GM21717 (cell line): ENCODE measurements around the gene FSD1L.
"Not testable (repeated sequence)": the region's sequence is repeated elsewhere in the genome, so short reads cannot be mapped to it uniquely, and the experiment has no call there.

Experiments
- ATAC-seq: cut with Tn5 transposase; IDR thresholded peaks from one replicate; pipeline ENCODE4 v1.9.1; 2021; ENCODE audit warnings: mild to moderate bottlenecking, moderate library complexity; ENCODE audit not compliant: unreplicated experiment

FSD1L gene

DNA sequence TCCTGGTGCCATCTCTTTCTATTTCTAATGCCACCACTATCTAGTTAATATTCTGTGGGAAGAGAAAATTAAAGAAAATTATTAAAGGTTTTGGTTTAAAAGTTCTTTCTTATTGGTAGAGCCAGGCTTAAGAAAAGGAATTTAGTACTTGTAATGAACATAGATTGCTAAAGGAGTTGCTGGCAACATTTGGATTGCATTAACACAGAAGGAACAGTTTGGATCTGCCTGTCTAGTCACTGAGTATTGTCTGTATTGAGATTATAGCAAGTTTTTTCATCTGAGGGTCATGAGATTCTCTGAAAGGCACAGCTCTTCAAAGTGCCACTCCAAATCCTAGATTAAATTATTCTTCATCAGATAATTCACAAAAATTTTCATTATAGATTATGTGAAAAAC is 32.0 kb downstream of the FSD1L start:
- ATAC-seq, result no peak

DNA sequence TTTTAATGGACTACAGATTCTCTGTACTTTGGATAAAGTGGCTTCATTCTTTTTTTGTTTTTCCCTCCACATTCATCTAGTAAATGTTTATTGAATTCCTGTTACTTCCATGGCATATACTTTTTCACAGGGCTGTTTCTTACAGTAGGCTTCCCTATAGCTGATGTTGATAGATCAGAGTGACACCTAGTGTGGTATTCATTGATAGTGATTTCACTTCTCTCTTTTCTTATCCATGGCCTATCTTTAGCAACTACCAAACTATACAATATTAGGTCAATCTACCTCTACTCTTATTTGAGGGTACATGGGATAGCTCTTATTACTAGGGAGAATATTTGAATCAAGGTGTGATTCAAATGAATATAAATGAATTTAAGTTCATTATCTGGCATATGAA is 35.8 kb downstream of the FSD1L start:
- peak; percentile 70 for ATAC-seq

DNA sequence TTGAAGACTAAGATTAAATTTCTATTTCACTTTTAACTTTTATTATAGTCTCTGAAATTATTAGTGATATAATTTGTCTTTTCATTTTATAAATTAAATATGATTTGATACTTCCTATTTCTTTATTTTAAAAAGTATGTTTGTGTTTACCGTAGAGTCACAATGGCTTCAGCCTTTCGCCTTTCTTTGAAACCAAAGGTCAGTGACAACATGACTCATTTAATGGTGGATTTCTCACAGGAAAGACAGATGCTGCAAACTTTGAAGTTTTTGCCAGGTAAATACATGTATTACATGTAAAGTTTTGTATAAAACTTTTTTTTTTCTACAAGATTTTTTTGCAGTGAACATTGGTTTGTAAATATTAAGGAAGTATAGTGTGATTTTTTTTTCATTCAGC is 36.4 kb downstream of the FSD1L start:
- ATAC-seq, result no peak

DNA sequence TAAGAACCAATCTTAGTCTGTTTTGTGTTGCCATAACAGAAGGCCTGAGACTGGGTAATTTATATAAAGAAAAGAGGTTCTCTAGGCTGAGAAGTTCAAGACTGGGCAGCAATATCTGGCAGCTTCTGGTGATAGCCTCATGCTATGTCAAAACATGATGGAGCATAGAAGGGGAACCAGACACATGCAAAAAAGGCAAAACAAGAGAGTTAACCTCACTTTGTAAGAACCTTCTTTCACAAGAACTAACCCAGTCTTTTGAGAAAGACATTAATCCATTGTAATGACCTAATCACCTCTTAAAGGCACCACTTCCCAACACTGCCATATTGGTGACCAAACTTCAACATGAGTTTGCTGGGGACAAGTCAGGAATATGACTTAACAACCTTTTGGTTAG is 37.3 kb downstream of the FSD1L start:
- no peak for ATAC-seq

DNA sequence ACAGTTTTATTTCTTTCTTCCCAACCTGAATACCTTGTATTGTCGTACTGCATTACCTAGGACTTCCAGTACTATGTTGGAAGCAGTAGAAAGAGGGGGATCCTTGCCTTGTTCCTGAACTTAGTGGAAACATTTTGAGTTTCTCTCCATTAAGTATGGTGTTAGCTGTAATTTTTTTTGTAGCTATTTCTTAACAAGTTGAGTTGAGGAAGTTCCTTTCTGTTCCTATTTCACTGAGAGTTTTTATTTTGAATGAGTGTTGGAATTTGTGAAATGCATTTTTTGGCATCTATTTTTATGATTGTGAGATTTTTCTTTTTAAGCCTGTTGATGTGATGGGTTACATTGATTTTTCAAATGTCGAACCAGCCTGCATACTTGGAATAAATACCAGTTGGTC is 49.0 kb downstream of the FSD1L start:
- ATAC-seq, result no peak

DNA sequence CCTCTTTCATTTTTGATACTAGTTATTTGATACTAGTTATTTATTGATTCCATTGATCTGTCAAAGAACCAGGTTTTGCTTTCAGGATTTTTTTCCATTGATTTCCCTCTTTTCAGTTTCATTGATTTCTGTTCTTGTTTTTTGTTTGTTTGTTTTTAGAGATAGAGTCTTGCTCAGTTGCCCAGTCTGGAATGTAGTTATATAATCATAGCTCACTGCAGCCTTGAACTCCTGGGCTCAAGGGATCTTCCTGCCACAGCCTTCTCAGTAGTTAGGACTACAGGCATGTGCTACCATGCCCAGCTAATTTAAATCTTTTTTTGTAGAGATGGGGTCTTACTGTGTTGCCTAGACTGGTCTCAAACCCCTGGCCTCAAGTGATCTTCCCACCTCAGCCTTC is 49.9 kb downstream of the FSD1L start:
- no peak for ATAC-seq

DNA sequence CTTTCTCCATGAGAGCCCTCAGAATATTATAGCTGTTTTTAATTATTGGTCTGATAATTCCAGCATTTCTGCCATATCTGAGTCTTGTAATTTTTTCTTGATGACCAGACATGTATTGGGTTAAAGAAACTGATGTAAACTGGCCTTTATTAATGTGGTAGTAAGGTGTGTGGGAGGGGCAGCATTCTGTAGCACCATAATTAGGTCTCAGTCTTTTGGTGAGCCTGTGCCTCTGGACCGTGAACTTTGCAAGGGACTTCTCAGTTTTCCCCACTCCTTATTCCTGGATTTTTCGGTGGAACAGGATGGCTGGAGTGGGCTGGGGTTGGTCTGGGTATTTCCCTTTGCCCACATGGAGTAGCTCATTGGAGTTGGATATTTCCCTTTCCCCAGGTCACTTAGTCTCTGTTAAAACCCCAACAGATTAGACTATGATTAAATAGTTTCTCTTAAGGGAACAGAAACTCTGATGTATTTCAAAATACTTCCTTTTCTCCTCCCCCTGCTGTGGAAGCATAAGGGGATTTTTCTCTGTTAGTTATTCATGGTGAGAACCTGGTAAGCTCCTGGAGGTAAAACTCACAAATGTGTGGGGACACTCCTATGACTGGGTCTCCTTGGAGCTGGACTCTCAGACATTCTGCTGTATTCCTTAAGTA is 52.4 kb downstream of the FSD1L start:
- ATAC-seq, result peak; percentile 90

DNA sequence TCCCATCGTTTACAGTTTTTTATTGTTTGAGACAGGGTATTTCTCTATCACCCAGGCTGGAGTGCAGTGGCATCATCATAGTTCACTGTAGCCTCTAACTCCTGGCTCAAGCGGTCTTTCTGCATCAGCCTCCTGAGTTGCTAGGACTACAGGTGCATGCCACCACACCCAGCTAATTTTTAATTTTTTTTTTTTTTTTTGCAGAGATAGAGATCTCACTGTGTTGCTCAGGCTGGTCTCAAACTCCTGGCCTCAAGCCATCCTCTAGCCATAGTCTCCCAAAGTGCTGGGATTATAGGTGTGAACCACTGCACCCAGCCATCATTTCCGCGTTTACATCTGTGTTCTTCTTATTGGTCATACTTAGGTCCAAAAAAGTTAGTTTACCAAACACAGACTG is 53.6 kb downstream of the FSD1L start:
- no peak for ATAC-seq

DNA sequence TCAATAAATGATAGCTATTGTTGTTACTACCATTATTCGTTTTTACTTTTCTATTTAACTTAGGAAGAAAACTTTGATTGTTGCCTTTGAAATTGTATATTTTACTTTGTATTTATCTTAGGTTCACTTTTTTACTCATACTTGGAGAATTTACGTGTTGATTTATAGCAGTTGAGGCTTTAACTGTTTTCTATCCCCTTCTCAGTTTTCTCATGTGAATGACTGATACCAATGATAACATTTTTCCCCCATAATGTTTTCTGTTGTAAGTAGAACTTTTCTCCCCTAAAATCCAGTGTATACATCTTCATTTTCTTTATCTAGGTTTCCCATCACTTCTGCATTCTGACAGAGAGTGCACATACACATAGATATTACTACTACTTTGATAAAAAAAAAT is 54.4 kb downstream of the FSD1L start:
- ATAC-seq, result no peak

DNA sequence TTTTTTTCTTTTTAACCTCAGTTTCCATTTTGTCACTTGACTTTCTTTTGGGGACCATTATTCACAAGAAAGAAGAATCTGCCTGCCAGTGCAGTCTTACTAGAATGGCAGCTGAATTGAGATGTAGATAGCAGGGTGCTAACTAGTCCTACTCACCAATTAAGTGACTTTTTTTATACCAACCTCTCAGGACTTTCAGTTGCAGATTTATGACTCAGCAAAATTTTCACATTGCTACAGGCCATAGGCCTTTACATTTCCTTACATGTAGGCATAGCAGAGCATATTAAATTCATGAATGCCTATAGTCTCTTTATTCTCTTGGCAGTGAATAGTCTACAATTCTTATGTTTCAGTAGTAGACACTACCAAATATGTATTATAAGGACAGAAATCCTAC is 56.0 kb downstream of the FSD1L start:
- peak; percentile 41 for ATAC-seq

DNA sequence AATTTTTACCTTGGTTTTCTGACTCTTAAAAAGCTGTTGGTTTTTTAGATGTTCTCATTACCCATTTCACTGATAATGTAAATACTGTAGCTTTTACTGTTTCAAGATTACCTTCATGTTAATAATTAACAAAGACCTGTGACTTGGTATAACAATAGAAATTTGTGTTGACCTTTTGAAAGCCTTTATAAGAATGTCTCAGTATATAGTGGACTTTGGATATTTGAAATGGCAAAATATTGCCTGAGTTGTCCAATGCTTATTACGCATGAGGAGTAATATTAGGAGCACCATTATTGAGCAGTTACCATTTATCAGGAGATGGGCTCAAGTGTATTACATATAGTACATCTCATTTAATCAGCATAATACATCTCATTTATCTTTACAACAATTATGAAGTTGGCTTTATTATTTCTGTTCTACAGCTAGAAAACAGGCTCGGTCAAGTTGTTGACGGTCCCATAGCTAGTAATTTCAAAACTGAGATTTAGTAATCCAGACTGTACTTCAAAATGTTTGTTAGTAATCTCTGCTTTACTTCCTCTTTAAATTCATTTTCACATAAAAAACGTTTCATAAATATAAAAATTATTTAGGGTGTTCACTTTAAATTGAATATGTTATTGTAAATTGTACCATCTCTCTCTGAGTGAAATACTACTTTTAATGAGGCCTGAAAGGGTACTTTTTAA is 59.4 kb downstream of the FSD1L start:
- ATAC-seq, result no peak

DNA sequence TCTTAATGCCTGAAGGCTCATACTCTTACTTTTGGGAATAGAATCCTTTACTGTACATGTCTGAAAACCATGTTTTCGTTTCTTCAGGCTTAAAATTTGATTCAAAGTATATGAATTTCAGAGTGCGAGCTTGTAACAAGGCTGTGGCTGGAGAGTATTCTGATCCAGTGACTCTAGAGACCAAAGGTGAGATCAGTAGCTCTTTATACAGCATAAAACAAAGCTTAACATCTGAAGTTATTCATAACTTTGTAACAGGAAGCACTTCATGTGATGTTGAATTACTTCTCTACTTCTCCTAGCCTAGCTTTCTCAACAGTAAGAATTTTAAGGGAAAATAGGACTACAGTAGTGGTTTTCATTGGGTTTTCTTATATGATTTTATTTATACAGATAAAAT is 60.7 kb downstream of the FSD1L start:
- no peak for ATAC-seq

DNA sequence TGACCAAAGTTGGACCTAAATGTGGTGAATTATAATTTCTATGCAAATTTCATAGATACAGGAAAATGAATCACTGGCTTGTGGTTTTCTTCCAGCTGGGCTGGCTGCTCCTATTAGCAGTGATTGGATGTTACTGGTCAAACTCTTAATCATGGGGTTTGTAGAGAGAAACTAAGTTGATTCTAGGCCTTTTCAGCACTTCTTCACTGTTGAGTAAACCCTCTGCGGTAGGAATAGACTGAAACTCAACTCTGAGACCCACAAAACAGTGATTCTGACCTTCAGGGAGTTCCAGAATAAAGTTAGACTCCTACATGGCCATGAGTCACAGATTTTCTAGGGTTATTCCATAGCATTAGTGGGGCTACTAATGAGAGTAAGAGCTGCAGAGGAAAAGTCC is 62.2 kb downstream of the FSD1L start:
- peak; percentile 94 for ATAC-seq

DNA sequence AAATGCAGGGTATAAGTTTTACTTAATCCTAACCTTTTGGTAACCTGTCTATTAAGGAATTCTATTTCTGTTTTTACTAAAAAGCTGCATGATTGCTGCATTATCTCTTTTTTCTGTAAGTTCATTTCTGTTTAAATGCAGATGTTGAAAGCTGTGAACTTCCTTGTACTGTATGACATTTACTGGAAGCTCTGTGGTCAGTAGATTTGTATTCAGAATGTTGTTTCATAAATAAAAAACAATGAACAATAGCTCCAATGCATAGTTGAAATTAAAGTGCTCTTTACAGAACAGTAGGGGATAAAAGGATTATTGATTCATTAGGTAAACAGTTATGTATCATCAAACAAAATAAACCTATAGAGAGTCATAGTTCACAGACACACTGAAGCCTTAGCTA is 63.6 kb downstream of the FSD1L start:
- no peak for ATAC-seq

DNA sequence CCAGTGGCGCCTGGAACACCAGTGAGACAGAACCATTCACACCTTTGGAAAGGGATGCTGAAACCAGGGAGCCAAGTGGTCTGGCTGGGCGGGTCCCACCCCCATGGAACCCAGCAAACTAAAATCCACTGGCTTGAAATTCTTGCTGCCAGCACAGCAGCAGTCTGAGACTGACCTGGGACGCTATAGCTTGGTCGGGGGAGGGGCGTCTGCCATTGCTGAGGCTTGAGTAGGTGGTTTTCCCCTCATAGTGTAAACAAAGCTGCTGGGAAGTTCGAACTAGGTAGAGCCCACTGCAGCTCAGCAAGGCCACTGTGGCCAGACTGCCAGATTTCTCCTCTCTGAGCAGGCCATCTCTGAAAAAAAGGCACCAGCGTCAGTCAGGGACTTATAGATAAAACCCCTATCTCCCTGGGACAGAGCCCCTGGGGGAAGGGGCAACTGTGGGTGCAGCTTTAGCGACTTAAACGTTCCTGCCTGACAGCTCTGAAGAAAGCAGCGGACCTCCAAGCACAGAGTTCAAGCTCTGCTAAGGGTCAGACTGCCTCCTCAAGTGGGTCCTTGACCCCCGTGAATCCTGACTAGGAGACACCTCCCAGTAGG is 68.1 kb downstream of the FSD1L start:
- ATAC-seq, result no peak

DNA sequence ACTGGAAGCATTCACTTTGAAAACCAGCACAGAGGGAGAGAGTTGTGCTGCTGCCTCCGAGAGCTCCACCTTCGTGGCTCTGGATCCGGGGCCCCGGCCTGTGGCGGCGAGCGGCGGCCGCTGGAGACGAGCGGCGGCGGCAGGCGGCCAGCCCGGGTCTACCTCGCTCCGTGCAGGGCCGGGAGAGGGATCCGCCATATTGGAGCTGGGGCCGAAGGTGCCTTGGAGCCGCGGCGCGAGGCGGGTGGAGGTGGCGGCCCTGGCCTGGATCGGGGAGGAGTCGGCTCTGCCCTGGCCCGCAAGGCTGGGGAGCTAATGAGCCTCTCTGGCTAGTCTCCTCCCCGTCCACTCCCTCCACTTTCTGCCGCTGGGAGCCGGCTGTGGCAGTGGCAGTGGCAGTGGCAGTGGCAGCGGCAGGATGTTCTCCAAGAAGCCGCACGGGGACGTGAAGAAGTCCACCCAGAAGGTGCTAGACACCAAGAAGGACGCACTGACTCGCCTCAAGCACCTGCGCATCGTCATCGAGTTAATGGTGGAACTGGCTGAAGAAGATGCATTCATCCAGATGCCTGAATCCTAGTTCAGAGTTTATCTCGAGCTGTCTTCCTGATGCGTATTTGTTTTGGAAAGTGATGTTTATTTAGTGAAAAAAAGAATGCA is 72.0 kb downstream of the FSD1L start:
- ATAC-seq, result not testable (repeated sequence)

DNA sequence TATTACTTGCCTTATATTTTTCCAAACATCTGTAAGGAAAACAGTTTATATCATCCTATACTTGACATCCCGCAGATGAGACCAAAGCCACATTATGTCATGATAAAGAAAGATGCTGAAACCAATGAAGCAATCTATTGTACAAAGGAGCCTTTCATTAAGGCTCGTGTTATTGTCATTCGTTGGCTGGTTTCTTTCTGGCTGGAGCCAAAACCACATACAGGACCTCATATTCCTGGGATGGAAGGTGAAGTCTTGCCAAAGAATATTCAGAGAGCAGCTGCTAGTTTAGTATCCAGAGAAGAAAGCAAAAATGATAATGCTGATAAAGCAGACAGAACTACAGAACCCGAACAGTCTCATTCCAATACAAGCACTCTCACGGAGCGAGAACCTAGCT is 73.2 kb downstream of the FSD1L start:
- not testable (repeated sequence) for ATAC-seq

DNA sequence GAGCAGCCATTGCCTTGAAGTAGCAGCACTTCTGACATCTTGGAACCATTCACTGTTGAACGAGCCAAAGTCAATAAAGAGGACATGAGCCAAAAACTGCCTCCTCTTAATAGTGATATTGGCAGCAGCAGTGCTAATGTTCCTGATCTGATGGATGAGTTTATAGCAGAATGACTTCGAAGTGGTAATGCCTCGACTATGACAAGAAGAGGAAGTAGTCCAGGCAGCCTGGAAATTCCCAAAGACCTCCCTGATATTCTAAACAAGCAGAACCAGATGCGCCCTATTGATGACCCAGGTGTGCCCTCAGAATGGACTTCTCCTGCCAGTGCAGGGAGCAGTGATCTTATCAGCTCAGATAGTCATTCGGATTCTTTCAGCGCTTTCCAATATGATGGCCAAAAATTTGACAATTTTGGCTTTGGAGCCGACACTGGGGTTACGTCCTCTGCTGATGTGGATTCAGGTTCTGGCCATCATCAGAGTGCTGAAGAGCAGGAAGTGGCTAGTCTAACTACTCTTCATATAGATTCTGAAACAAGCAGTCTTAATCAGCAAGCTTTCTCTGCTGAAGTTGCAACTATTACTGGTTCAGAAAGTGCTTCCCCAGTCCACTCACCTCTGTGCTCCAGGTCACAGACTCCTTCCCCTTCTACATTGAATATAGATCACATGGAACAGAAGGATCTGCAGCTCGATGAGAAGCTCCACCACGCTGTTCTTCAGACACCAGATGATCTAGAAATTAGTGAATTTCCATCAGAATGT is 75.0 kb downstream of the FSD1L start:
- ATAC-seq, result peak; percentile 92

DNA sequence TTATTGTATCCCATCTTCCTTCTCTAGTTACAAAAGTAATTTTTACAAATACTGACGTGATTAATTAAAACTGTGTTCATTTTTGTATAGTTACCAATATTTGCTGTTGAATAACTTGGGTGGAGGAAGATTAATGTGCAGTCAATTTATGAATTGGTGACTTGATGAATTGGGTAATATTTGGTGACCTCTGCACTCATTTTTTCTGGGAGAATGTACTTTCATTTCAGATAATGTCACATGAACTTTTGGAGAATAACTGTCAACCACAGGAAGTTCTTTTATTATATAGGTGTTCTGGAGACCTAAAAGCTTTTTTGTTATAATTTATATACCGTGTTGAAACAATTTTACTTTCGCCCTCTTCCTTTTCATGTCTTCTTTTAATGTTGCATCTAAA is 83.7 kb downstream of the FSD1L start:
- ATAC-seq, result no peak

DNA sequence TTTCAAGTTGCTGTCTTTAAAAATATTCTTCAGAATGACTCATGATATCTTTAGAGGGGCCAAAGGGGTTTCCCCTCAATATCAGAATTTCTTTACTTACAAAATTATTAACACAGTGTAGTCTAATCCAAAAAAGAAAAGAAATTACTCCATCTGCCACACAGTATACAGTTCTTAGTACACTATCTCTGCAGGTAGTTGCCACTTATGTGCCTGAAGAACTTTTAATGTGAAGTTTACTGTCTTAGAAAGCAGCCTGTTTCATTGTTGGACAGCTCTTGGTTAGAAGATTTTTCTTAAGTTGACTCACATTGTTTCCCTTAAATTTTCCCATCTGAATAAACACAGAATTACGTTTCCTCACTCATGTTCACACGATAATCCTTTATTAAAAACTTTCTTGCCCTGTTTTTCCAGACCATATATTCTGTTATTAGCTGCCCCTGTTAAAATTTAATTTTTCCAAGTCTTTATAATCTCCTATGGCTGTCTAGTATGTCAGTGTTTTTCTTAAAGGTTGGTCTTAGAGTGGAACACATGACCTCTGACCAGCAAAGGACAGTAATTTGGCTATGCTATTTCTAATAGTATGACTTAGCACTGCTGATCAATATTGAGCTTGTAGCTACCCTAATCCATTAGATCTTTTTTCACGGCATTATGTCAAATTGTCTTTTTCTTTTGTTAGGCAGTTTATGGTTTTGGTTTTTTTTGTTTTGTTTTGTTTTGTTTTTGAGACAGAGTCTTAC is 88.3 kb downstream of the FSD1L start:
- ATAC-seq, result peak; percentile 65
